ENCODE results near the gene PIK3IP1. TPM values are rescaled to one million over a fixed set of nuclear protein-coding genes. Genes with fewer than 3 reads are reported as not detected.

Gene PIK3IP1
- total and polyA plus RNA-seq, 4 donors = 3.1 to 7.8 (median 6.0) TPM

GRCh38 chr22:31329029-31329428, 36.7 kb upstream of the PIK3IP1 start (continued):
- TF ChIP-seq YY1 (IDR thresholded peaks at IDR 0.05) = no peak

- no peak for DNase-seq (ENCODE audit: low spot score)
- Histone ChIP-seq H3K27me3 (ENCODE audit: control insufficient read depth in 4 of 4, insufficient read depth in 4 of 4, low read length in 3 of 4) (no peaks in the 10 kb centered on the region), H3K27ac (ENCODE audit: low read depth in 1 of 2, low read length in 2 of 2) (no peak overlapping the region), H3K4me3 (ENCODE audit: low read depth in 1 of 3, low read length in 3 of 3) (no peak overlapping the region), H3K9me3 (ENCODE audit: control insufficient read depth in 4 of 4, low read length in 3 of 4) (no peaks in the 10 kb centered on the region), H3K4me1 (ENCODE audit: control insufficient read depth in 4 of 4, insufficient read depth in 4 of 4, low read length in 3 of 4) (peaks cover 0 to 3% (median 1%) of the 10 kb centered on the region in 4 donors), H3K9ac (ENCODE audit: low read depth in 1 of 2, low read length in 2 of 2) (no peak overlapping the region), H3K36me3 (ENCODE audit: control insufficient read depth in 4 of 4, insufficient read depth in 3 of 4, low read depth in 1 of 4, low read length in 3 of 4) (peaks cover 8 to 71% (median 39%) of the 10 kb centered on the region in 4 donors)
- TF ChIP-seq MAX (IDR thresholded peaks at IDR 0.05) (no peak), SP1 (IDR thresholded peaks at IDR 0.05) (no peak), REST (IDR thresholded peaks at IDR 0.05) (no peak), FOXA2 (IDR thresholded peaks at IDR 0.05) (no peak), RXRA (IDR thresholded peaks at IDR 0.05) (no peak), EGR1 (IDR thresholded peaks at IDR 0.05; ENCODE audit: low read depth in 2 of 2) (no peak)
- TF ChIP-seq, protein P1, sequence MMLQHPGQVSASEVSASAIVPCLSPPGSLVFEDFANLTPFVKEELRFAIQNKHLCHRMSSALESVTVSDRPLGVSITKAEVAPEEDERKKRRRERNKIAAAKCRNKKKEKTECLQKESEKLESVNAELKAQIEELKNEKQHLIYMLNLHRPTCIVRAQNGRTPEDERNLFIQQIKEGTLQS (IDR thresholded peaks at IDR 0.05) = no peak
- TF ChIP-seq, protein P2, sequence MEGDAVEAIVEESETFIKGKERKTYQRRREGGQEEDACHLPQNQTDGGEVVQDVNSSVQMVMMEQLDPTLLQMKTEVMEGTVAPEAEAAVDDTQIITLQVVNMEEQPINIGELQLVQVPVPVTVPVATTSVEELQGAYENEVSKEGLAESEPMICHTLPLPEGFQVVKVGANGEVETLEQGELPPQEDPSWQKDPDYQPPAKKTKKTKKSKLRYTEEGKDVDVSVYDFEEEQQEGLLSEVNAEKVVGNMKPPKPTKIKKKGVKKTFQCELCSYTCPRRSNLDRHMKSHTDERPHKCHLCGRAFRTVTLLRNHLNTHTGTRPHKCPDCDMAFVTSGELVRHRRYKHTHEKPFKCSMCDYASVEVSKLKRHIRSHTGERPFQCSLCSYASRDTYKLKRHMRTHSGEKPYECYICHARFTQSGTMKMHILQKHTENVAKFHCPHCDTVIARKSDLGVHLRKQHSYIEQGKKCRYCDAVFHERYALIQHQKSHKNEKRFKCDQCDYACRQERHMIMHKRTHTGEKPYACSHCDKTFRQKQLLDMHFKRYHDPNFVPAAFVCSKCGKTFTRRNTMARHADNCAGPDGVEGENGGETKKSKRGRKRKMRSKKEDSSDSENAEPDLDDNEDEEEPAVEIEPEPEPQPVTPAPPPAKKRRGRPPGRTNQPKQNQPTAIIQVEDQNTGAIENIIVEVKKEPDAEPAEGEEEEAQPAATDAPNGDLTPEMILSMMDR (IDR thresholded peaks at IDR 0.05; ENCODE audit: low read depth, low read length, missing input control) = no peak
- TF ChIP-seq, protein P3, sequence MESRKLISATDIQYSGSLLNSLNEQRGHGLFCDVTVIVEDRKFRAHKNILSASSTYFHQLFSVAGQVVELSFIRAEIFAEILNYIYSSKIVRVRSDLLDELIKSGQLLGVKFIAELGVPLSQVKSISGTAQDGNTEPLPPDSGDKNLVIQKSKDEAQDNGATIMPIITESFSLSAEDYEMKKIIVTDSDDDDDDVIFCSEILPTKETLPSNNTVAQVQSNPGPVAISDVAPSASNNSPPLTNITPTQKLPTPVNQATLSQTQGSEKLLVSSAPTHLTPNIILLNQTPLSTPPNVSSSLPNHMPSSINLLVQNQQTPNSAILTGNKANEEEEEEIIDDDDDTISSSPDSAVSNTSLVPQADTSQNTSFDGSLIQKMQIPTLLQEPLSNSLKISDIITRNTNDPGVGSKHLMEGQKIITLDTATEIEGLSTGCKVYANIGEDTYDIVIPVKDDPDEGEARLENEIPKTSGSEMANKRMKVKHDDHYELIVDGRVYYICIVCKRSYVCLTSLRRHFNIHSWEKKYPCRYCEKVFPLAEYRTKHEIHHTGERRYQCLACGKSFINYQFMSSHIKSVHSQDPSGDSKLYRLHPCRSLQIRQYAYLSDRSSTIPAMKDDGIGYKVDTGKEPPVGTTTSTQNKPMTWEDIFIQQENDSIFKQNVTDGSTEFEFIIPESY (IDR thresholded peaks at IDR 0.05) = no peak
- 96% methylated on average over 13 of the region's 13 CpGs for WGBS
These were observed 36.3 kb upstream of the PIK3IP1 start for GRCh38 chr22:31328544-31328960.

DNA sequence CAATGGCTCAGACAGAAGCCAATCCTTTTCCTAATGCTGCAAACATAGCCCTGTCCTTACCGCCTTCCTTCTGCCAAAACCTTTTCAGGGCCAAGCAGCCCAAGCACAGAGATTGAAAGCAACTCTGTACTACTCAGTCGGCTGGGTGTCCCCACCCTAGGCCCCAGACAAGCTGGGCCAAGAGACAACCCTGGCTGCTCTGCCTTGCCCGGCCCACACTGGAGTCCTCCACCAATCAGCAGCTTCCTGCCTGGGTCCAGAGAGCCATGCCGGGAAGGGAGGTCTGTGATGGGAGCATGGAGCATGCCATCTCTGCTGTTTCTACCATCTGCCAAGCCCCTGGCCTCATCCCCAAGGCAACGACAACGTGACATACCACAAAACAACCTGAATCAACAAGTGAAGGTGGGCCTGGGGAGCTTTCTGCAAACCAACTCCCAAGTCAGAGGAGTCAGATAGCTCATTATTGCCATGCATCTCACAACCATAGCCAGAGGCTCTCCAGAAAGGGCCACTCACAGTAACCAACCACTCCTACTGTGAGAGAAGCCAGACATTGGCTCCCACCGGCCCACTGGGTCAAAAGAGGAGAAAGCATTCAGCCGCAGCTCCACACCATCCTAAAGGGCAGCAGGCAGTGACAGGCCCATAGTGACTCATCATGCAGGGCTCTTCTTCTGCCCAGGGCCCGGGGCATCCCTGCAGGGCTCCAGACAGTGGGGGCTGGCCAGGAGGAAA, 35.7 kb upstream of the PIK3IP1 start:
- Histone ChIP-seq H3K4me1 (ENCODE audit: control insufficient read depth in 4 of 4, insufficient read depth in 4 of 4, low read length in 3 of 4) (peaks cover 0 to 3% (median 1%) of the 10 kb centered on the region in 4 donors), H3K36me3 (ENCODE audit: control insufficient read depth in 4 of 4, insufficient read depth in 3 of 4, low read depth in 1 of 4, low read length in 3 of 4) (peaks cover 8 to 66% (median 37%) of the 10 kb centered on the region in 4 donors), H3K27me3 (ENCODE audit: control insufficient read depth in 4 of 4, insufficient read depth in 4 of 4, low read length in 3 of 4) (no peaks in the 10 kb centered on the region), H3K4me3 (ENCODE audit: low read depth in 1 of 3, low read length in 3 of 3) (no peak overlapping the region), H3K27ac (ENCODE audit: low read depth in 1 of 2, low read length in 2 of 2) (no peak overlapping the region), H3K9me3 (ENCODE audit: control insufficient read depth in 4 of 4, low read length in 3 of 4) (no peaks in the 10 kb centered on the region), H3K9ac (ENCODE audit: low read depth in 1 of 2, low read length in 2 of 2) (no peak overlapping the region)
- WGBS = 90% methylated on average over 9 of the region's 9 CpGs
- DNase-seq (ENCODE audit: low spot score) = no peak
- TF ChIP-seq FOXA1 (IDR thresholded peaks at IDR 0.05) (no peak), EGR1 (IDR thresholded peaks at IDR 0.05; ENCODE audit: low read depth in 2 of 2) (no peak), SP1 (IDR thresholded peaks at IDR 0.05) (no peak), NR2F2 (IDR thresholded peaks at IDR 0.05) (no peak), GABPA (IDR thresholded peaks at IDR 0.05 in 1 of 2, conservative IDR thresholded peaks at IDR 0.05 in 1 of 2) (no peak), YY1 (IDR thresholded peaks at IDR 0.05) (no peak), RXRA (IDR thresholded peaks at IDR 0.05) (no peak)
- TF ChIP-seq, protein P1 (IDR thresholded peaks at IDR 0.05) = no peak
